Measurements from ENCODE around the gene TMEM150A.
A peak's percentile ranks its signal among the peaks of the same experiment; 100 is the strongest.
"Not testable (repeated sequence)": the region's sequence is repeated elsewhere in the genome, so short reads cannot be mapped to it uniquely, and the experiment has no call there.

TMEM150A gene

DNA sequence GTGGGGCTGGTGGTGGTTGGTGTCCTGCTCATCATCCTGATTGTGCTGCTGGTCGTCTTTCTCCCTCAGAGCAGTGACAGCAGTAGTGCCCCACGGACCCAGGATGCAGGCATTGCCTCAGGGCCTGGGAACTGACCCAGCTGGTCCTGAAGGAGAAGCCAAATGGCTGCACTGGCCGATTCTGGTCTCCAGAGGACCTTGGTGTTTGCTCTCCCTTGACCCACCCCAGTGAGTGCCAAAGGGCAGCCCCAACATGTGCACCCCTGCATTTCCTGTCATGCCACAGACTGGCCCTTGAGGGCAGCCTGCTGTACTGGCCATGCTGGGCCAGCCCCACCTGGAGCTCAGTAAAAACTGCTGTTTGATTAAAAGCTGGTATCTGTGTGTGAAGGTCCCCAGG lies 9.5 kb downstream of the TMEM150A start:
- no peak for DNase-seq (ENCODE audit: low read depth in 3 of 3)

DNA sequence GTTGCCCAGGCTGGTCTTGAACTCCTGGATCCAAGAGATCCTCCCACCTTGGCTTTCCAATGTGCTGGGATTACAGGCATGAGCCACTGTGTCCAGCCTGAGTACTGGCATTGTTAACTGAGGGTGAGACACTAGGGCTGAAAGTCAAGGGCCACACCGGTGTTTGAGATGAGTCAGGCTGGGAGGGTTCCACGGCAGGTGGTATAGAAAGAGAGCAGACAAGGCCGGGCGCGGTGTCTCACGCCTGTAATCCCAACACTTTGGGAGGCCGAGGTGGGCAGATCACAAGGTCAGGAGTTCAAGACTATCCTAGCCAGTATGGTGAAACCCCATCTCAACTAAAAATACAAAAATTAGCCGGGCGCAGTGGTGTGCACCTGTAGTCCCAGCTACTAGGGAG lies 10.2 kb downstream of the TMEM150A start:
- DNase-seq (ENCODE audit: low read depth in 3 of 3), result not testable (repeated sequence)

DNA sequence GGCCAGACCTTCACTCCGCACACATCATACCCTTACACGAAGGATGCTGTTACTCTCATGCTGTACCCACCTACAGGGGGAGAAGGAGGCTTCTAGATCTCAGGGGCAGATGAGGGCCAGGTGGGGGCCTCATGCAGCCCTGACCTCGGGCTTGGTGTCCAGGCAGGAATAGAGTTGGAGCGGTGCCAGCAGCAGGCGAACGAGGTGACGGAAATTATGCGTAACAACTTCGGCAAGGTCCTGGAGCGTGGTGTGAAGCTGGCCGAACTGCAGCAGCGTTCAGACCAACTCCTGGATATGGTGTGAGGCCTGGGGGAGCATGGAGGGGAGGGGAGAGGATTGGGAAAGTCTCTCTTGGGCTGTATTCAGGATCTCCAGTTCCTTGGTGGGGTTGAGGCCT lies 10.9 kb downstream of the TMEM150A start:
- no peak for DNase-seq (ENCODE audit: low read depth in 3 of 3)

DNA sequence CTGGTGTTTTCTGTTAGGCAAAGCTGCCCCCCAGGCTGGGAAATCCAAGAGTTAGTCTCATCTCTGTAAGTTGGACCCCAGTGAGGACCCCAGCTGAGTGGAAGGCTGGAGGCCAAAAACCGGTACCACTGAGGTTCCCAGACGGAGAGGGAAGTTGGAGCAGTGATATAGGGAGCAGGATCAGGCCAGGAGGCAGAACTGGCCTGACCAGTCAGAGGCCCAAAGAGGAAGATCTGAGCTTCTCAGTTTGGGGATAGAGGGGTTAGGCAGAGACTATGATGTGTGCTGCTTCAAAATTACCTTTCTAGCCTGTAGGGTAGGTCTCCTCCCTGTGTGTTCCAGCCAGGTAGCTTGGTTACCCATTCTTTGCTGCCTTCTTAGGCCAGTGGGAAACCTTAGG lies 11.5 kb downstream of the TMEM150A start:
- no peak for DNase-seq (ENCODE audit: low read depth in 3 of 3)

DNA sequence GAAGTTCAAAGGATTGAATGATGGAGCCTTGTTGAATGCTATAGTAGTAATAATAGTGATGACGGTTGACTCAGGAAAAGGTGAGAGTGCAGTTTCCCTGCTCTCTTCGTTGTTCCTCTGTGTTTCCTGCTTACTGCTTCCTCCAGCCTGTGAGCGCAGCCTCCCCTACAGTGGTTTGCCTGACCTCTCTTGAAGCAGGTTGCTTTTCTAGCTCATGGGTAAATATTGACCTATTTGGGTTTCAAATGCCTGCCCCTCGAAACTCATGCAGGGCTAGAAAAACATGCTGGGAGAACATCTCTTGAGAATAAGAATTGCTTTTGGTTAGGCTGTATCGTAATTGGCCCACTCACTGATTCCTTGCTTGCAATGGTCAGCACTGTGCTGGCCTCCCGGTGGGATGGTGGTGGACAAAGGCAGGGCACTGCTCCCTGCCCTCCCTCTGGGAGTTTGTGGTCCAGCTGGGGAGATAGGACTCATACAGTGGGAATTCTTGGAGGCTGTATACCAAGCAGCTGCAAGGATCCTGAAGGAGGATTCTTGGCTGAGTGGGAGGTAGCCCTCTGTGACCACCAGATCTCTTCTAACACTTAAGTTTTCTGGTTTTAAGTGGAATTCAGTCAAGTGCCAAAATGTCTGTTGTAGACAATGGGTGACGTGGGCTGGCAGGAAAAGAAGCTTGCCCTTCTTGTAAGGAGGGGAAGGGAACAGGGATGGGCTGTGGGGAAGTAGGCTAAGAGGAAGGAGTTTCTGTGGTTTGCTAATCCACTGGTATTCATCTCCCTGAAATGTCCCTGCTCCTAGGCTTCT lies 12.3 kb downstream of the TMEM150A start:
- no peak for DNase-seq (ENCODE audit: low read depth in 3 of 3)

DNA sequence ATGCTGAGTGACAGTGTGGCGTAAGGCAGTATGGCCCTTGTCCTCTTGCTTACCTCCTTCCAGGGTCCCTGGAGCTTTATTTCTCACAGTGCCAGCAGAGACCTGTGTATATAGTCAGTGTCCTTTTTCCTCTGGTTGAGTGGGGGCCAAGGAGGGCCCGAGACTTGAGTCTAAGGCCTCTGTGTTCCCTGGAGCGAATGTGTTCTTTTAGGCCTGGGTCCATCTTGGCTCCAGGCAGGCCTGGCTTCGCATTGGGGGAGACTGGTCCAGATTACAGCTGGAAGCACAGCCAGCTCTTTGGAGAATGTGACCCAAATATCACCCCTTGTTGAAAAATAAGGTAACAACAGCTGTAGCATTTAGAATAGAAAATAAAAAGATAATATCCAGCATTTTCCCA lies 13.3 kb downstream of the TMEM150A start:
- DNase-seq (ENCODE audit: low read depth in 3 of 3), result no peak

DNA sequence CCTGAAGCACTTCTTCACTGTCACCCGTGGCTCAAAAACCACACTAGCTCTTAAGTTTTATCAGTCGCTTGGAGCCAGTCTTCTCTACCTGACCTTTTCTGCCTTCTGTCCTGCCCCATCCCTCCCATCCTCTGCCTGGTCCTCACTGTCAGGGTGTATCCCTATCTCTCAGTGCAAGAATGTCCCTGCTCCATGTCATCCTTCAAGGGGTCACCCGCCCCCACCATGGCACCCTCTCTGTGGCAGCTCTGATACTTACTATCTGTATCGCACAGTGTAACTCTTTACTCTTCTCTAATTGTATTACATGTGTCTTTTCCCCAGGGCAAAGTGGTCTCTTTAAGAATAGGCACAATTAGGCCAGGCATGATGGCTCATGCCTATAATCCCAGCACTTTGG lies 13.9 kb downstream of the TMEM150A start:
- DNase-seq (ENCODE audit: low read depth in 3 of 3), result no peak

DNA sequence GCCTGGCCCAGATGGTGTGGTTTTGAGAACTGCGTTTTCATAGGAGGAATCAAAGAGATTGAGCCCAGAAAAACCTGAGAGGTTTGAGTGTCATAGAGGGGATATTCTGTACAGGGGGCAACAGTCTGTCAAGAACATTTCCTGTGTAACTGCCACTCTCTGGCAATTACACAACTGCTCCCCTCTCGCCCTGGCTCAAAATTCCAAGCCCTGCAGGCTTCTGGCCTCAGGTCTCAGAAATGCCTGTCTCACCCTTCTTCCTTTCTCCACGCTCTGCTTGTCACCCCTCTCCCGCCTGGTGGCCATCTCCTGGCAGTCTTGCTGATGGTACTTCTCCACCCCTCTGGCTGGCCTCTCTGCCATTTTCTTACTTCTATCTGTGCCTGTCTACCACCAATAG lies 14.3 kb downstream of the TMEM150A start:
- DNase-seq (ENCODE audit: low read depth in 3 of 3), result no peak

DNA sequence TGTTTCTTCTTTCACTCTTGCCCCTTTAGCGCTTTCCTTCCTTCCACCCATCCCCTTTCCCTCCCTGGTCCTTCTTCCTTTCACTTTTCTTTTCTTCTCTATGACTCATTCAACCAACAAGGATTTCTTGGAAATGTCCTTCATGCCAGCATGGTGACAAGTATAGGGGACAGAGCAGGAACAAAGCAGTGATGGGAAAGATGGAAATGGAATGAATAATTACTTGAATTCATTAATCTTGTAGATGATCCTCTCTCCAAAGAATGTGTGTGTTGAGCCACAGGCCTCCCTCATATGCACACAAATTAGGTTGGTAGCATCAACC lies 16.8 kb downstream of the TMEM150A start:
- DNase-seq (ENCODE audit: low read depth in 3 of 3), result no peak

DNA sequence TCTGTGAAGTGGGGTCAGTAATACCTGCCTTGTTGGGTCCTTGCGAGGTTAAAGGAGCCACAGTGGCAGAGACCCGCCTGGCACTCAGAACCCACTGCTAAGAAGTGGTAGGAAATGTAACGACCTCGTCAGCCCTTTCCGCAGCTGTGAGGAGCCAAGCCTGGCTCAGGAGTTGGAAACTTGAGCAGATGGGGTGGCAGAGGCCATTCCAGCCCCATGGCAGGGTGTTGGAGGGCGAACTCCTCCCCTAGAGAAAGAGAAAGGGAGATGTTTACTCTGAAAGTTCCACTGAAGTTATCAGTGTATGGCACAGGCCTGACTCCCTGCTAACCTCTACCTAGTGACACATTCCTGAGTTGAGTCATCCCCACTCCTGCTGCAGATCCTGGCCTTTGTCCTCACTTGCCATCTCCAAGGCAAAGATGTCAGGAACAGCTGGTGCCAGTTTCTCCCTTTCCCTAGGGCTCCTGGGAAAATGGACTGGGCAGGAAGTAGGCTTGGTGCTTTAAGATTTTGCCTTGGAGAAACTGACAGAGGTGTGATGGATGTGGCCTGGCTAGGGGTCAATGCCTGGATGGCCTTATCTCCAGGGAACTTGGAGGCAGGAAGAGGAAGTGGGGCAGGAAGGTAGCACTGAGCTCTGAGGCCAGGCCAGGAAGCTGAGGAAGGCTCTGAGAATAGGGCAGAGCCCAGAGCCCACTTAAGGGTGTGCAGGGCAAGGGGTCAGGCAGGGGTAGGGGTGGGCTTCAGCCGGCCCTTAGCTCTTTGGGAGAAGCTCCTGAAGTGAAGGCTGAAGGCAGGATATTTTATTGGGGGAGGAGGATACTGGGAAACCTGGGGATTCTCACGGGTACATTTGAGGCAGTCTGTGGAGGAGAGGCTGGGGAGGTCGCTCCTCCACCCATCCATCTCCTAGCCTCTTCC lies 17.4 kb downstream of the TMEM150A start:
- DNase-seq (ENCODE audit: low read depth in 3 of 3), result no peak

DNA sequence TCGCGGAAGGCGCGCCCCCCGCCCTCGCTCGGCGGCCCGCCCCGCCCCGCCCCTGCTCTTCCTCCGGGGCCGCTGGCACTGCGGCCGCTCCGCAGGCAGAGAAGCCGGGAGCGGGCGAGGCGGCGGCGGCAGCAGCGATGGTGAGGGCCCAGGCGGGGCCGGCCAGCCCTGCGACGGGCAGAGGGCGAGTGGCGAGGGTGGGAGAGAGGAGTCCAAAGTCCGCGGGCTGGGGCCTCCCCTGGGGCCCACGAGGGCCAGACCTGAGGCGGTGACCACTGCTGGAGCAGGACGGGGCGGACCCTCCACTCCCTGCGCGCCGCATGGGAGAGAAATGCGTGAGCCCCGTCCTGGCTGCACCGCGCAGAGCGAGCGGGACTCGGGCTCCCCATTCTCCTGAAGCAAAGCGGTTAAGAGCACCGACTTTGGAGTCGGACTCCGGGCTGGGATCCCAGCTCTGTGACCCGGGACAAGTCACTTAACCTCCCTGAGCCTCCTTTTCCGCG lies 18.1 kb downstream of the TMEM150A start, which contains the start of gene VAMP5:
VAMP5 (plus strand) TSS at position 78 of the 503 bp plus-strand sequence; CDS start at position 138, 60 bp downstream.
- no peak for DNase-seq (ENCODE audit: low read depth in 3 of 3)

DNA sequence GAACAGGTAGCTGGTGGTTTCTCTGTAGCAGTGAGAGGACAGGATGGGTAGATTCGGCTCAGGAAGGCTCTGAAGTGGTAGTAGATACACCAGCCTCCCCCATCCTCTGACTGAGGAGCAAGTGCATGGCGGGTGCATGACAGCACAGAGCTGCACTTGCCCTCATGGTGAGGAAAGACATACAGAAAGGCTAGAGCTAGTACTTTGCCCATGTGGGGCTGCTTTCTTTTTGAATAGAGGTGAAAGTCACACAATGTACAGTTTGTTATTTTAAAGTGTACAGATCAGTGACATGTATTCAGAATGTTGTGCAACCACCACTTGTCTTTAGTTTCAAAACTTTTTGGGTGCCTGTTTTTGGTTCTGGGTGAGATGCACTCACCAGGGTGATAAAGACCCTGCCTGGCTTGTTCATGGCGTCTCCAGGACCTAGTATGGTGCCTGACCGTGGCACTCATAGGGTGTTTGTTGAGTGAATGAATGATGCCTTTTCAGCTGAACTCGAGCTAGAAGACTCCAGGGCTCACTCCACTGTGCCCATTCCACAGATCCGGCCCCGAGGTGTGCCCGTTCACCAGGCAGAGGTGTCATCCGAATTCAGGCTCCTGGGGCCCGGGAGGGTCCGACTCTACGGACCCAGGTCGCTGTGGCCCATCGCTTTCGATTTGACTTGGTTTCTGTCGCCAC lies 18.7 kb downstream of the TMEM150A start:
- no peak for DNase-seq (ENCODE audit: low read depth in 3 of 3)

DNA sequence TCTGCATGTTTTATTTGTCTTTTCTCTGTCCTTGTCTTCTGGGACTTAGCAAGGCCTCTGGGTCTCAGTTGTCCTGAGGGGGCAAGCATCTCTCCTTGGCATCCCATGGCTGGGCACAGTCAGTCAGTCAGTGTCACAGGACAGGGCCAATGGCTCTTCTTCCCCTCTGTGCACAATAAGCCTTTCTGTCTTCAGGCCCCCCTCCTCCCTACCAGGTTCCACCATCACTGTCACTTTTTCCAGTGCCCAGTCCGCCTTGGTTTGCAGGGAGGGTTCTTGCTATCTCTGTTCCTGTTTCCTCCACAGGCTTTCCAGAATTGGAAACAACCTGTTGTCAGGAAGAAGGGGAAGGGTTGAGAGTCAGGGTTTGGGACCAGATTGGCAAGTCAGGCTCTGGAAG lies 20.0 kb downstream of the TMEM150A start:
- DNase-seq (ENCODE audit: low read depth in 3 of 3), result no peak

DNA sequence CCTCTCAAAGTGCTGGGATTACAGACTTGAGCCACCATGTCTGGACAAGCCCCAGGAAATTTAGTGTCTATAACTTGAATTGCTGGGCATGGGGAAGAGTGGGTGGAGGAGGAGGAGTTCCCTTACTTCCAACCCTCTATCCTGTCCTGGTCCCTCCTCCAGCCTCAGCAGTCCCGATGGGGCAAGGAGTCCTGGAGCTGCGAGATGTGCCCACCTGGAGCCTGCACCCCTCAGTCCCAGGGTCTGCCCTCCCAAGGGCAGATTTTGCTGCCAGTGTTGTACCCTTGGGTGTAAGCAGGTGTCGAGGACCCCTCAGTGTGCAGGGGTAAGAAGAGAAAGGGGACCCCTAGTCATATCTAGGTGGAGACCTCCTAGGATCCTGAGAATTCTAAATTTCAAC lies 22.3 kb downstream of the TMEM150A start:
- no peak for DNase-seq (ENCODE audit: low read depth in 3 of 3)

DNA sequence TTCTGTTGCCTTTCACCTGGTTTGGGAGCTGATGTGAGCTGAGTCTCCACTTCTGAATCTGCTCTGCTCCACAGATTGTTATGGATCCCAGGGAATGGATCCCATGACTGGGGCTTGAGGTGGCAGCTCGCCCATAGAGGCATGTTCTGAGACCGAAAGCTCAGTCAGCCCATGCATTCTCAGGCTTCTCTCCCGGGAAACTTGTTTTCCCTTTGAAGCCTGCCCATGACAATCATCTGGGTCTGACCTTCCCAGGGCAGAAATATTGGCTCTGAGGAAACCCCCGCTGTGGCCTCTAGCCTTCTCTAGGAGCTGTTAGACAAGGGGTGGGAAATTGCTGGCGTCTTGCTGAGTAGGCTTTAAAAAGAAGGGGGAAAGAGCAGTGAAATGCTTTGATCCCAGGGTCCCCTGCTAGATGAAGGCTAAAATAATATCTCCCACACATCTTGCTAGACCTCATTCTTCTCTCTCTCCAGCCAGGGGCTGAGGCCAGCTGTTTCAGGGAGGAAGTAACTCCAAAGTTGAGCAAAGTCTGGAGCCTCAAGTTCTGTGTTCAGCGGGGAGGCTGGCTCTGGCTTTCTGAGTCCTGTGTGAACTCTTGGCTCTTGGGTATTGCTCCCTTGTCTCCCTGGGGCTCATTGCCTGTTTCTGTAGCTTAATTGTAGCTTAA lies 23.1 kb downstream of the TMEM150A start:
- no peak for DNase-seq (ENCODE audit: low read depth in 3 of 3)

DNA sequence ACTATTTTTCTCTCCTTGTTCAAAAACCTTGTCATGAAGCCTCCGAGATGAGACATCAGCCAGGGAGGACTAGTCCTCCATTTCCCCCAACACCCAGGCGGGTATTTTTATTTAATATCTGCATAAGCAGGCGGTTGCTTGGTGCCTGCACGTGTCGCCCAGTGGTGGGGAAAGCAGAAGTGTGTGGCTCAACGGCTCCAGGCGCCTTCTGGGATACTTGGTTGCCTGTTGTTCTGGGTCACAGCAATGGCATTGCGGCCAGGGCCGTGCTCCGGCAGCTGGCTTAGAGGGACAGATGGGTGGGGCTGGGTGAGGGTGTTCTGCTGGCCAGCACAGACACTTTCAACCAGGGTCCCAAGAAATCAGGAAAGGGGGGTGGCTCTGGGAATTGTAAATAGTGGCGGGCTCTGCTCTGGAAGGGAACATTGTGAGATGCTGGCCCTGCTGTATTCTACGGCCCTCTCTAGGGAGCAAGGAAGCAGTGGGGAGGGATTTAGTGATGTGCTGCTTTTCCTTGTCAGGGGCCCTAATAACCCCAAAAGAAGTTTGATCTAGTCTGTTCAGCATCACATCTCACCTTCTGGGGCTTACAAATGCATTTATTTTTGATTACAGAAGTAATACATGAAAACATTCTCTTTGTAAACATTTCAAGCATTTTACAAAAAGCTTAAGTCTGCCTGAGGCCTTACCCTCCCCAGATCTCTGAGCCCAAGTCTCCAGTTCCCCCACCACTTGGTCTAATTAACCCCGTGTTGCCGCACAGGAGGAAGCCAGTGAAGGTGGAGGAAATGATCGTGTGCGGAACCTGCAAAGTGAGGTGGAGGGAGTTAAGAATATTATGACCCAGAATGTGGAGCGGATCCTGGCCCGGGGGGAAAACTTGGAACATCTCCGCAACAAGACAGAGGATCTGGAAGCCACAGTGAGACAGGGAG lies 24.0 kb downstream of the TMEM150A start:
- no peak for DNase-seq (ENCODE audit: low read depth in 3 of 3)

DNA sequence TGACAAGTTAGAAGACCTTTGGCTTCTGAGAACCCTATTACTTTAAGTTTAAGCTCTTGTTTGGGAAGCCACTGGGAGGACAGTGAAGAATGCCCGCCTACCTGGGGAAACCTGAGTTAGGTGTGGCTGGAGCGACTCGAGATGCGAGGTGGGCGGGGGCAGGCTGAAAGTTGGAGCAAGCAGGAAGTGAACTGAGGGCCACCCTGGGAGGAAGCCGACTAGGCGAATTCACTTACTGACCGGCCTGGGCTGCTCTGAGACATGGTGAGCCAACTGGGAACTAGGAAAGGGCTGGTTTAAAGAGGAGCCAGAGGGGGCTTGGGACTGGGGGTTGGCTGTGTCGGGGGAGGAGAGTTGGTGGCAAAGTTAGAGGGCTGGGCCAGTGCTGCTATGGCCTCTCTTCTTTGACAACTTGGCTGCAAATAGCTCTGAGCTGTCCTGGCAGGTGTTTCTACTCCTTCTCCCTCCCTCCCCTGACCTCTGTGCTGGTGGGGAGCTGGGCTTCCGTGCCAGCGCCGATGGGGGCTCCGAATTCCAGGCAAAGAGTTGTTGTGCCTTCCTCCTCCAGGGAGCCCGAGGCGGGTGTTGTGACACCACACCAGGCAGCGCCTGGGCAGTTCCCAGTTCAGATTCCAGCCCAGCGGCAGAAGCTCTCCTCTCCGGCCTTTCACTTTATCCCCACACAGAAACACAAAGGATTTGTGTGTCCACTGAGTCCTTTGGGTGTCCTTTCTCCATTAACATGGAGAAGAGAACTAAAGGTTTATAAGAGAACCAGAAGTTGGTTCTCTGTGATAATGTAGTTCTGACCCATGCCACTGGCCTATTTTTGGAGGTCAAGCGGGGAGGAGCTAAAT lies 24.9 kb downstream of the TMEM150A start, which contains the start of gene VAMP8:
VAMP8 (plus strand) TSS at position 201 of the 857 bp plus-strand sequence; CDS start at position 262, 61 bp downstream.
- peak in 2 of 3 experiments; percentile 50 to 68 for DNase-seq (ENCODE audit: low read depth in 3 of 3)

DNA sequence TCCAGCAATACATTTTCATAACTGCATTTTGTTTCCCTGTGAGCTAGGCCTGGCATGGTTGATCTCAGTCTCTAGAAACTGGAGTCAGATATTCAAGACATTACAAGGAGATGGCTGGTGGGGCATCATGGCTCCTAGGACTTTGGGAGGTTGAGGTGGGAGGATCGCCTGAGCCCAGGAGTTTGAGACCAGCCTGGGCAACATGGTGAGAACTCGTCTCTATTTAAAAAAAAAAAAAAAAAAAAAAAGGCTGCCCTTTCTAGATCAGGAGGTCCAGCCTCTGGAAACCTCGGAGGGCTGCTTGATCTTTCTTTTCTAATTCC lies 25.5 kb downstream of the TMEM150A start:
- no peak for DNase-seq (ENCODE audit: low read depth in 3 of 3)

DNA sequence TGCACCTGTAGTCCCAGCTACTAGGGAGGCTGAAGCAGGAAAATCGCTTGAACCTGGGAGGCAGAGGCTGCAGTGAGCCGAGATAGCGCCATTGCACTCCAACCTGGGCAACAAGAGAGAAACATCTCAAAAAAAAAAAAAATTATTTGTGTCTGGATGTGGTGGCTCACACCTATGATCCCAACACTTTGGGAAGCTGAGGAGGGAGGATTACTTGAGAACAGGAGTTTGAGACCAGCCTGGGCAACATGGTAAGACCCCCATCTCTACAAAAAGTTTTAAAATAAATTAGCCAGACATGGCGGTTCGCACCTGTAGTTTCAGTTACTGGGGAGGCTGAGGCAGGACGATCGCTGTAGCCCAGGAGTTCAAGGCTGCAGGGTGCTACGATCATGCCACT lies 26.8 kb downstream of the TMEM150A start:
- DNase-seq (ENCODE audit: low read depth in 3 of 3), result no peak

All from stimulated activated CD4-positive, alpha-beta T cell treated with anti-CD3 and anti-CD28 coated beads, TNF-alpha, amount 100 ng/mL, for 24 hours (primary cell).